Measurements from ENCODE around the gene RPS6KA5.
"Not testable (repeated sequence)": the region's sequence is repeated elsewhere in the genome, so short reads cannot be mapped to it uniquely, and the experiment has no call there.

Gene RPS6KA5

GRCh38 chr14:91094772-91095171 is 34.3 kb upstream of the RPS6KA5 start:
- ChIA-PET POLR2A (ENCODE audit: low non-redundant PET) (no interaction called here), CTCF (no interaction called here)
- TF ChIP-seq, protein P1, sequence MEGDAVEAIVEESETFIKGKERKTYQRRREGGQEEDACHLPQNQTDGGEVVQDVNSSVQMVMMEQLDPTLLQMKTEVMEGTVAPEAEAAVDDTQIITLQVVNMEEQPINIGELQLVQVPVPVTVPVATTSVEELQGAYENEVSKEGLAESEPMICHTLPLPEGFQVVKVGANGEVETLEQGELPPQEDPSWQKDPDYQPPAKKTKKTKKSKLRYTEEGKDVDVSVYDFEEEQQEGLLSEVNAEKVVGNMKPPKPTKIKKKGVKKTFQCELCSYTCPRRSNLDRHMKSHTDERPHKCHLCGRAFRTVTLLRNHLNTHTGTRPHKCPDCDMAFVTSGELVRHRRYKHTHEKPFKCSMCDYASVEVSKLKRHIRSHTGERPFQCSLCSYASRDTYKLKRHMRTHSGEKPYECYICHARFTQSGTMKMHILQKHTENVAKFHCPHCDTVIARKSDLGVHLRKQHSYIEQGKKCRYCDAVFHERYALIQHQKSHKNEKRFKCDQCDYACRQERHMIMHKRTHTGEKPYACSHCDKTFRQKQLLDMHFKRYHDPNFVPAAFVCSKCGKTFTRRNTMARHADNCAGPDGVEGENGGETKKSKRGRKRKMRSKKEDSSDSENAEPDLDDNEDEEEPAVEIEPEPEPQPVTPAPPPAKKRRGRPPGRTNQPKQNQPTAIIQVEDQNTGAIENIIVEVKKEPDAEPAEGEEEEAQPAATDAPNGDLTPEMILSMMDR (conservative IDR thresholded peaks at IDR 0.05; ENCODE audit: low read depth) = no peak
- no peak for DNase-seq (ENCODE audit: low spot score)
- H3K27ac ChIP-seq = no peak overlapping the region

DNA sequence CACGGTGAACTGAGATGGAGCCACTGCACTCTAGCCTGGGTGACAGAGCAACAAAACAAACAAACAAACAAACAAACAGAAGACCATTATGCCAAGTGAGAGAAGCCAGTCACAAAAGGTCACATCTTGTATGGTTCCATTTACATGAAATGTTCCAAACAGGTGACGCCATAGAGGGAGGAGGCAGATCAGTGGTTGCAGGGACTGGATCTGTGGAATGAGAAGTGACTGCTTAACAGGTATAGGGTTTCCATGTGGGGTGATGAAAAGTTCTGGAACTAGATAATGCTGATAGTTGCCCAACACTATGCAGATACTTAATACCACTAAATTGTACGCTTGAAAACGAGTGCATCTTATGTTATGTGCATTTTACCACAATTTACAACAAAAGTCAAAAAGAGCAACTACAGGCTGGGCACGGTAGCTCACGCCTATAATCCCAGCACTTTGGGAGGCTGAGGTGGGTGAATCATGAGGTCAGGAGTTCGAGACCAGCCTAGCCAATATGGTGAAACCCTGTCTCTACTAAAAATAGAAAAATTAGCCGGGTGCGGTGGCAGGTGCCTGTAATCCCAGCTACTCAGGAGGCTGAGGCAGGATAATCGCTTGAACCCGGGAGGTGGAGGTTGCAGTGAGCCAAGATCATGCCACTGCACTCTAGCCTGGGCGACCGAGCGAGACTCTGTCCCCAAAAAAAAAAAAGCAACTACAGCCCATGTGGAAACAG is 33.5 kb upstream of the RPS6KA5 start:
- H3K27ac ChIP-seq; DNase-seq (ENCODE audit: low spot score); POLR2A ChIA-PET (ENCODE audit: low non-redundant PET); CTCF ChIA-PET: not testable (repeated sequence)

- POLR2A ChIA-PET (ENCODE audit: low non-redundant PET) = no interaction called here
- TF ChIP-seq, protein P1 (conservative IDR thresholded peaks at IDR 0.05; ENCODE audit: low read depth) = no peak
- no peak overlapping the region for H3K27ac ChIP-seq
- no peak for DNase-seq (ENCODE audit: low spot score)
- CTCF ChIA-PET = no interaction called here
Observed at GRCh38 chr14:91092073-91092472, 31.6 kb upstream of the RPS6KA5 start.

- TF ChIP-seq, protein P1 (conservative IDR thresholded peaks at IDR 0.05; ENCODE audit: low read depth) = no peak
- ChIA-PET POLR2A (ENCODE audit: low non-redundant PET) (no interaction called here), CTCF (no interaction called here)
- H3K27ac ChIP-seq = no peak overlapping the region
- no peak for DNase-seq (ENCODE audit: low spot score)
Observed at GRCh38 chr14:91090743-91091142, 30.3 kb upstream of the RPS6KA5 start.

DNA sequence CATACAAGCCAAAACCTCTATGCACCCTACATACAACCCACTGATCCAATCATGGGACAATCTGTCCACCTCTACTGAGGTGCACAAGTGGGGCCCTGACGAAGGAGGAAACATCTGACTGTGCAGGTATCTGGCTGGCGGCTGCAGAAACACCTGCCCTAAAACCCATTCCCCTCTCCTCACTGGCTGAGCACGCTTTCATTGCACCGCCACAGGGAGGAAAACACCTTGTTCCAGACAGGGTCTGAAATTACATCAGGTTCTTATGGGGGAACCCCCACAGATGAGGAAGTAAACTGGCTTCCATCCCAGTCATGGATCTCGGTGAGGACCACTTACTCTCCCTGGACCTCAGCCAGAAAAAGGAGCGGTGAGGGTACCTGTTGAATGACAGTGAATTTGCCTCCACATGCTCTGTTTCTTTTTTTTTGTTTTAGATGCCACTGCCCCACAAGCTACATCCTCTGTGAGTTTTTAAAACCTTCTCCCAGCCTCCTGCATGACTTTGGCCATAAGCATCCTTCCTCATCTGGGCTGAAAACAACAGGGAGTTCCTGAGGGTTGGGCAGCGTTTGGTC is 29.6 kb upstream of the RPS6KA5 start:
- ChIA-PET CTCF (no interaction called here), POLR2A (ENCODE audit: low non-redundant PET) (no interaction called here)
- no peak for DNase-seq (ENCODE audit: low spot score)

GRCh38 chr14:91088585-91089235 is 28.3 kb upstream of the RPS6KA5 start:
- H3K27ac ChIP-seq = no peak overlapping the region
- no peak for DNase-seq (ENCODE audit: low spot score)
- ChIA-PET CTCF (interaction anchor here (0.7 kb wide), 1 partner anchor 340 kb away, joined by 3 read pairs; no protein-coding TSS in a partner anchor), POLR2A (ENCODE audit: low non-redundant PET) (no interaction called here)
- TF ChIP-seq, protein P1 (conservative IDR thresholded peaks at IDR 0.05; ENCODE audit: low read depth) = no peak

More for the DNA sequence above, 29.6 kb upstream of the RPS6KA5 start:
- TF ChIP-seq, protein P1 (conservative IDR thresholded peaks at IDR 0.05; ENCODE audit: low read depth) = no peak
- H3K27ac ChIP-seq = no peak overlapping the region

- peak overlapping the region; percentile 55 for H3K27ac ChIP-seq
- DNase-seq (ENCODE audit: low spot score); POLR2A ChIA-PET (ENCODE audit: low non-redundant PET); CTCF ChIA-PET: not testable (repeated sequence)
Observed at GRCh38 chr14:91087470-91087869, 27.0 kb upstream of the RPS6KA5 start.
